ENCODE results near the gene PLEKHD1.
A peak's percentile ranks its signal among the peaks of the same experiment; 100 is the strongest.

The PLEKHD1 gene

DNA sequence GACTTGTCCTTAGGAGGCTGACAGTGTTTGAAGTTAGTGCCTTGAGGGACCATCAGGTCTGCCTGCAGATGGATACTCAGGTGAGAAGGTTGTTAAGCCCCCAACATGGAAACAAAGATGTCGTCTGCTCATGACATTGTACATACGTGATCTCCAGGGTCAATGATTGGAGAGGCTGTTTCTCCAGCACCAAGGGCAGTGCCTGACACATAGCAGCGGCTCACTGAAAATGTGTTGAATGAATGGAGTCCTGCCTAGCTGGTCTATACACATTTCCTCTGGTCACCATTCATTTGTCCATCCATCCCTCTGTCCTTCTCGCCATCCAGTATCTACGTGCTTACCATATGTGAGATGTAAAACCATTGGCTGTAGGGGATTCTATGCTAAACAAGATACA lies 83.0 kb downstream of the PLEKHD1 start:
- TF ChIP-seq CREB1 (IDR thresholded peaks at IDR 0.05; ENCODE audit: low read depth): no peak
- no peak for TF ChIP-seq YY1 (IDR thresholded peaks at IDR 0.05; ENCODE audit: low read depth)
- TF ChIP-seq USF1 (IDR thresholded peaks at IDR 0.05): no peak
- no peak for TF ChIP-seq FOXM1 (IDR thresholded peaks at IDR 0.05; ENCODE audit: borderline replicate concordance, low read depth)
- TF ChIP-seq REST (IDR thresholded peaks at IDR 0.05; ENCODE audit: low read depth): peak; percentile 75
- TF ChIP-seq CEBPB (IDR thresholded peaks at IDR 0.05): no peak

DNA sequence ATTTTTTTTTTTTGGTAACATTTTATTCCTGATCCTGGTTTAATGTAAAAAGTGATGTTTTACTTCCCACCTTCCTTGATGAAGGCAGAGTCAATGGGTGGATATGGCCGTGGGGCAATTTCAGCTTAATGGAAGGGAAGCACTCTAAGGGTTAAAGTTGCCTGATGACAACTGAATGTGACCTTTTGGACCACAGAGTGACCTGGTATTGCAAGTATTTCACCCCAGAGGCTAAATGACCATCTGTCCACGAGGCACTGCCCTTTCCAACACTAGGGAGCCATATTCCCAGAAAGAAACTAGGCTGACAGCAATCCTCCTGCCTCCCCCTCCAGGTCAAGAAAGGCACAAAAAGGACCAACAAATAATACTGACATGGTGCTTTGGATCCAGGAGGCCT lies 85.3 kb downstream of the PLEKHD1 start:
- TF ChIP-seq ZBTB7A (IDR thresholded peaks at IDR 0.05; ENCODE audit: low read depth) (no peak), RAD21 (IDR thresholded peaks at IDR 0.05; ENCODE audit: low read depth) (no peak), EGR1 (IDR thresholded peaks at IDR 0.05) (no peak), EP300 (IDR thresholded peaks at IDR 0.05; ENCODE audit: borderline replicate concordance) (no peak), NFIC (IDR thresholded peaks at IDR 0.05) (no peak), TEAD4 (IDR thresholded peaks at IDR 0.05) (no peak), CREB1 (IDR thresholded peaks at IDR 0.05; ENCODE audit: low read depth) (no peak), TAF1 (IDR thresholded peaks at IDR 0.05; ENCODE audit: low read depth) (no peak), USF1 (IDR thresholded peaks at IDR 0.05) (no peak), FOXM1 (IDR thresholded peaks at IDR 0.05; ENCODE audit: borderline replicate concordance, low read depth) (no peak), YY1 (IDR thresholded peaks at IDR 0.05; ENCODE audit: low read depth) (no peak), CEBPB (IDR thresholded peaks at IDR 0.05) (no peak), TCF12 (IDR thresholded peaks at IDR 0.05; ENCODE audit: low read depth) (no peak), REST (IDR thresholded peaks at IDR 0.05; ENCODE audit: low read depth) (no peak)
- TF ChIP-seq, protein P1, sequence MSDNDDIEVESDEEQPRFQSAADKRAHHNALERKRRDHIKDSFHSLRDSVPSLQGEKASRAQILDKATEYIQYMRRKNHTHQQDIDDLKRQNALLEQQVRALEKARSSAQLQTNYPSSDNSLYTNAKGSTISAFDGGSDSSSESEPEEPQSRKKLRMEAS (IDR thresholded peaks at IDR 0.05): no peak

DNA sequence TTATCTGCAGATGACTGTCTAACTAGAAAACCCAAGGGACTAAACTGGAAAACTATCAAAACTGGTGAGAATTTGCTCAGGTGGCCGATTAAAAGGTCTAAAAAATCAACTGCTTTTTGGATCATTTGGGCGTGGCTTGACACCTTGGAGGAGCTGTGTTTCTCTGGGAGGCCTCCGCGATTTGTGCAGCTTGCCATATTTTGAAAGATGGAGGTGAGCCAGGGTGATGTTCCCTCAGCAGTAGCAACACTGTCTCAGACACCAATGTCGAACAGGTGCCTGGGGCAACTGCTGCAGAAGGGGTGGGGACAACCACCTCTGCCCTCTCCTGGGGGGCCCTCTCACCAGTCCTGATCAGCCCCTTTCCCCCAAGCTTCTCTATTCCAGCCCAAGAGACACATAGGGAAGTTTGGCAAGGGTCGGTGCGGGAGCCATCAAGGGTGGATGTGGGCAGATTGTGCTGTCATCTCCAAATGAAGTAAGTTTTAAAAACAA lies 86.4 kb downstream of the PLEKHD1 start:
- TF ChIP-seq EP300 (IDR thresholded peaks at IDR 0.05; ENCODE audit: borderline replicate concordance) (no peak), NFIC (IDR thresholded peaks at IDR 0.05) (no peak), TCF12 (IDR thresholded peaks at IDR 0.05; ENCODE audit: low read depth) (no peak), RAD21 (IDR thresholded peaks at IDR 0.05; ENCODE audit: low read depth) (no peak), CEBPB (IDR thresholded peaks at IDR 0.05) (no peak), TEAD4 (IDR thresholded peaks at IDR 0.05) (no peak), CREB1 (IDR thresholded peaks at IDR 0.05; ENCODE audit: low read depth) (no peak), REST (IDR thresholded peaks at IDR 0.05; ENCODE audit: low read depth) (no peak), FOXM1 (IDR thresholded peaks at IDR 0.05; ENCODE audit: borderline replicate concordance, low read depth) (no peak), ZBTB7A (IDR thresholded peaks at IDR 0.05; ENCODE audit: low read depth) (no peak)

DNA sequence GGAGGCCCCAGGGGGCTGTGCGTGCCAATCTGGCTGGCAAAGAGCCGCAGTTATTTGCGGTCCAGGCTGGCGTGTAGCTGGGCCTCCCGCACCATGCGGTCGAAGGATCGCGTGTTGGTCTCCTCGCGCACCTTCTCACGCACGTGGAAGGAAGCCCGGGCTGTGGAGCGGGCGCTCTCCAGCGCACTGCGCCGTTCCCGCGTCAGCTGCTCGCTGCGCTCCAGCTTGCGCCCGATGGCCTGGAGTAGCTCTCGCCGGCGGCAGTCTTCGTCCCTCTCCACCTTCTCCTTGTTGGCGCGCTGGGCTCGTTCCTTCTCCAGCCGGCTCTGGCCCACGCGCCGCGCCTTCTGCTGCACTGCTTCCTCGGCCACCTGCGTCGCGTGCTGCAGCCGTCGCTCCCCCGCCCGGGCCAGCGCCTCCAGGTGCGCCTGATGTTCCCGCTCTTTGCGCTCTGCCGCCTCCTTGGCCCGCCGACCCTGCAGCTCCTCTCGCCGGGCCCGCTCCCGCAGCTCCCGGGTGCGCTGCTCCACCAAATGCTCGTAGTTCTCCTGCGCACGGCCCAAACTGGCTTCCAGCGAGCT lies 87.0 kb downstream of the PLEKHD1 start:
- TF ChIP-seq TAF1 (IDR thresholded peaks at IDR 0.05; ENCODE audit: low read depth) (0 out of 2 replicates have a peak, but pooled peaks have one; percentile 20), CREB1 (IDR thresholded peaks at IDR 0.05; ENCODE audit: low read depth) (no peak)
- TF ChIP-seq, protein P1 (IDR thresholded peaks at IDR 0.05): peak; percentile 95
